GM23338 (cell line): Measurements from ENCODE around the gene TAF9B. TPM values are rescaled to one million over a fixed set of nuclear protein-coding genes. Genes with fewer than 3 reads are reported as not detected.

ENCODE experiments used
- ATAC-seq: fragments of 200-7000 bp; cut with Tn5 transposase; 3 replicates; pipeline ENCODE4 v1.9.1; 2020
- DNase-seq: peaks from one replicate; pipeline ENCODE4 v3.0.0-alpha.2; 2015; ENCODE audit warnings: low spot score
- H2AFZ ChIP-seq: fragments of 200-600 bp; sonication (generic); 2 replicates; pipeline ENCODE4 v1.8.0; 2016; ENCODE audit warnings: antibody characterized with exemption, mild to moderate bottlenecking, moderate library complexity
- H3F3A ChIP-seq: fragments of 200-600 bp; sonication (generic); replicated peaks from 2 replicates; pipeline ENCODE4 v1.8.0; 2017; ENCODE audit warnings: antibody characterized with exemption, mixed run types, low read depth
- H3K27ac ChIP-seq: fragments of 200-600 bp; sonication (generic); 2 replicates; pipeline ENCODE4 v1.6.1; 2016; ENCODE audit warnings: low read depth
- H3K27me3 ChIP-seq: fragments of 200-600 bp; sonication (generic); 2 replicates; pipeline ENCODE4 v1.8.0; 2016; ENCODE audit warnings: mild to moderate bottlenecking, mixed run types, moderate library complexity; ENCODE audit not compliant: insufficient read depth
- H3K36me3 ChIP-seq: fragments of 200-600 bp; sonication (generic); 2 replicates; pipeline ENCODE4 v1.8.0; 2016; ENCODE audit warnings: mild to moderate bottlenecking; ENCODE audit not compliant: insufficient read depth
- H3K4me1 ChIP-seq: fragments of 200-600 bp; sonication (generic); 2 replicates; pipeline ENCODE4 v1.8.0; 2016; ENCODE audit warnings: mild to moderate bottlenecking, moderate library complexity; ENCODE audit not compliant: insufficient read depth
- H3K4me2 ChIP-seq: fragments of 200-600 bp; sonication (generic); 2 replicates; pipeline ENCODE4 v1.7.1; 2017; ENCODE audit warnings: mixed run types
- H3K4me3 ChIP-seq: fragments of 200-600 bp; sonication (generic); 2 replicates; pipeline ENCODE4 v1.6.1; 2016; ENCODE audit warnings: mixed run types
- H3K79me2 ChIP-seq: fragments of 200-600 bp; sonication (generic); replicated peaks from 2 replicates; pipeline ENCODE4 v1.8.0; 2017; ENCODE audit warnings: mild to moderate bottlenecking; ENCODE audit not compliant: insufficient read depth
- H3K9me2 ChIP-seq: fragments of 200-600 bp; sonication (generic); 2 replicates; pipeline ENCODE4 v1.8.0; 2017; ENCODE audit not compliant: insufficient read depth
- H4K20me1 ChIP-seq: fragments of 200-600 bp; sonication (generic); replicated peaks from 2 replicates; pipeline ENCODE4 v1.8.0; 2017; ENCODE audit warnings: mild to moderate bottlenecking; ENCODE audit not compliant: insufficient read depth
- H3K27ac Mint-ChIP-seq: 2 replicates; pipeline ENCODE4 v1.8.0; 2020; ENCODE audit warnings: inconsistent platforms, mild to moderate bottlenecking, moderate library complexity, mixed read lengths
- H3K27me3 Mint-ChIP-seq: 3 replicates; pipeline ENCODE4 v1.8.0; 2022; ENCODE audit warnings: low read depth, mild to moderate bottlenecking, moderate library complexity, mixed read lengths, inconsistent platforms; ENCODE audit not compliant: insufficient read depth, poor library complexity
- H3K36me3 Mint-ChIP-seq: 3 replicates; pipeline ENCODE4 v1.8.0; 2021; ENCODE audit warnings: low read depth, mild to moderate bottlenecking, inconsistent platforms, moderate library complexity, mixed read lengths
- H3K4me1 Mint-ChIP-seq: 3 replicates; pipeline ENCODE4 v1.8.0; 2020; ENCODE audit warnings: mild to moderate bottlenecking, inconsistent platforms, mixed read lengths
- H3K4me3 Mint-ChIP-seq: 3 replicates; pipeline ENCODE4 v1.8.0; 2021; ENCODE audit warnings: moderate library complexity, mild to moderate bottlenecking, inconsistent platforms, mixed read lengths
- H3K9me3 Mint-ChIP-seq: 3 replicates; pipeline ENCODE4 v1.8.0; 2020; ENCODE audit warnings: moderate library complexity, mild to moderate bottlenecking, inconsistent platforms, mixed read lengths
- CREB1 ChIP-seq: fragments of 250-450 bp; sonication (Bioruptor Pico); IDR thresholded peaks from 2 replicates; pipeline ENCODE4 v1.5.0; 2020; ENCODE audit warnings: low read depth, mild to moderate bottlenecking, moderate library complexity
- CTCF ChIP-seq, 2 experiments: fragments of 200-600 bp in 1 of 2; sonication (generic) in 1 of 2; conservative IDR thresholded peaks; 2 replicates each; pipeline versions ENCODE4 v1.5.1 to v1.6.1; 2016 to 2017; ENCODE audit warnings: antibody characterized with exemption in 2 of 2, low read depth in 2 of 2, mild to moderate bottlenecking in 2 of 2, moderate library complexity in 1 of 2
- ETS1 ChIP-seq: IDR thresholded peaks from 2 replicates; pipeline ENCODE4 v1.6.1; 2016; ENCODE audit warnings: antibody characterized with exemption
- EZH2 ChIP-seq: fragments of 200-600 bp; sonication (generic); IDR thresholded peaks from one replicate; pipeline ENCODE4 v1.8.0; 2017; ENCODE audit warnings: antibody characterized with exemption, mild to moderate bottlenecking, low read depth; ENCODE audit not compliant: unreplicated experiment
- EZH2phosphoT487 ChIP-seq: fragments of 200-600 bp; sonication (generic); IDR thresholded peaks from one replicate; pipeline ENCODE4 v1.8.1; 2018; ENCODE audit warnings: antibody characterized with exemption; ENCODE audit not compliant: unreplicated experiment
- JUNB ChIP-seq: IDR thresholded peaks from one replicate; pipeline ENCODE4 v1.6.1; 2016; ENCODE audit warnings: antibody characterized with exemption; ENCODE audit not compliant: unreplicated experiment
- POLR2AphosphoS5 ChIP-seq: IDR thresholded peaks from 2 replicates; pipeline ENCODE4 v1.6.1; 2016; ENCODE audit warnings: antibody characterized with exemption, low read depth
- ZNF331 ChIP-seq: fragments of 250-450 bp; sonication (Bioruptor Pico); IDR thresholded peaks from 2 replicates; pipeline ENCODE4 v1.5.0; 2020; ENCODE audit warnings: low read depth, mild to moderate bottlenecking, moderate library complexity
- ZNF462 ChIP-seq: fragments of 250-450 bp; sonication (Bioruptor Pico); IDR thresholded peaks from 2 replicates; pipeline ENCODE4 v1.5.0; 2020; ENCODE audit warnings: mild to moderate bottlenecking, moderate library complexity
- polyA plus RNA-seq: library from polyadenylated mRNA; unstranded; fragments of >200 nt; fragmentation: Nextera tagmentation; extraction: Ambion mirVana; gene quantifications from 2 replicates; pipeline ENCODE4 v1.2.1, GENCODE V29; 2016
- total RNA-seq: library from RNA; depleted of rRNA; stranded (reverse); fragments of >200 nt; shearing (Covaris generic); gene quantifications from 2 replicates; pipeline ENCODE4 v1.2.3, GENCODE V29; 2014

Gene TAF9B
- total and polyA plus RNA-seq, 2 experiments from 2014 or later: 23.1 to 37.8 TPM

- H3K9me2 ChIP-seq: no peaks in the 10 kb centered on the region
- Mint-ChIP-seq H3K9me3 (no peaks in the 10 kb centered on the region), H3K27ac (peak overlapping the region; percentile 81), H3K36me3 (peaks cover 26% of the 10 kb centered on the region), H3K27me3 (peaks cover 5% of the 10 kb centered on the region), H3K4me1 (peaks cover 33% of the 10 kb centered on the region), H3K4me3 (peak overlapping the region; percentile 93)
- H3K4me3 ChIP-seq: peak overlapping the region; percentile 51
- peak overlapping the region; percentile 91 for H3K27ac ChIP-seq
- no peak for TF ChIP-seq CREB1
- no peak for TF ChIP-seq ZNF331 (CRISPR knock-in tag)
- TF ChIP-seq EZH2: no peak
- TF ChIP-seq EZH2phosphoT487: no peak
- no peak for TF ChIP-seq CTCF (conservative IDR thresholded peaks at IDR 0.05; ENCODE audit: low read depth in 2 of 2)
- H3K27me3 ChIP-seq: no peaks in the 10 kb centered on the region
- peaks cover 21% of the 10 kb centered on the region for H4K20me1 ChIP-seq
- H3K79me2 ChIP-seq: peaks cover 41% of the 10 kb centered on the region
- ATAC-seq: no peak
- H3K4me1 ChIP-seq: peaks cover 25% of the 10 kb centered on the region
- H2AFZ ChIP-seq: no peak overlapping the region
- H3K36me3 ChIP-seq: no peaks in the 10 kb centered on the region
- no peak for DNase-seq
- H3K4me2 ChIP-seq: peak overlapping the region; percentile 75
- 0 out of 2 replicates have a peak, but pooled peaks cover 3% of the 10 kb centered on the region for H3F3A ChIP-seq
Measured at GRCh38 chrX:78103001-78103622, 36.3 kb downstream of the TAF9B start.

- H3K4me1 Mint-ChIP-seq: peaks cover 23% of the 10 kb centered on the region
- TF ChIP-seq ZNF462 (CRISPR knock-in tag): no peak
- TF ChIP-seq CREB1: no peak
- TF ChIP-seq POLR2AphosphoS5: no peak
- TF ChIP-seq JUNB: no peak
- TF ChIP-seq EZH2phosphoT487: no peak
- no peak for TF ChIP-seq ZNF331 (CRISPR knock-in tag)
- no peak for TF ChIP-seq CTCF (conservative IDR thresholded peaks at IDR 0.05; ENCODE audit: low read depth in 2 of 2)
- no peak for TF ChIP-seq EZH2
- TF ChIP-seq ETS1: no peak
Measured at GRCh38 chrX:78102091-78102490, 37.4 kb downstream of the TAF9B start.

More at GRCh38 chrX:78102091-78102490, 37.4 kb downstream of the TAF9B start:
- H3K4me3 ChIP-seq: no peak overlapping the region
- DNase-seq (no peak), ATAC-seq (no peak)
- H3K4me1 ChIP-seq: peaks cover 18% of the 10 kb centered on the region
- no peaks in the 10 kb centered on the region for H3K9me3 Mint-ChIP-seq
- H3K27me3 ChIP-seq: no peaks in the 10 kb centered on the region
- no peak overlapping the region for H3K27ac ChIP-seq
- H3K27me3 Mint-ChIP-seq: peaks cover 3% of the 10 kb centered on the region
- H3K36me3 Mint-ChIP-seq: peaks cover 19% of the 10 kb centered on the region
- no peaks in the 10 kb centered on the region for H3K9me2 ChIP-seq
- H3K36me3 ChIP-seq: no peaks in the 10 kb centered on the region
- 0 out of 2 replicates have a peak, but pooled peaks cover 3% of the 10 kb centered on the region for H3F3A ChIP-seq
- H2AFZ ChIP-seq: no peak overlapping the region
- no peak overlapping the region for H3K27ac Mint-ChIP-seq
- H3K4me3 Mint-ChIP-seq: no peak overlapping the region
- no peak overlapping the region for H3K4me2 ChIP-seq
- H4K20me1 ChIP-seq: peaks cover 11% of the 10 kb centered on the region; the same call in 1 of the 2 replicates
- peaks cover 30% of the 10 kb centered on the region for H3K79me2 ChIP-seq
